PC-9 (cell line): ENCODE results near the gene SPSB3. TPM values are rescaled to one million over a fixed set of nuclear protein-coding genes. Genes with fewer than 3 reads are reported as not detected.

Experiments used
- BruUV-seq: library from RNA; stranded (reverse); fragments of 400-500 nt; replicated peaks from 2 replicates; lab custom pipeline; 2021; lab: Mats Ljungman, UMichigan
- CTCF ChIA-PET: fragments of 300-600 bp; sonication (Branson Sonifier 250); formaldehyde crosslinking; loops from one replicate; lab custom pipeline; 2022; ENCODE audit warnings: antibody characterized with exemption; lab: Charles Lee
- POLR2A ChIA-PET: fragments of 300-600 bp; sonication (Branson Sonifier 250); formaldehyde crosslinking; loops from one replicate; lab custom pipeline; 2022; ENCODE audit warnings: antibody characterized with exemption; ENCODE audit not compliant: unreplicated experiment; lab: Charles Lee
- DNase-seq, 2 experiments: peaks; one replicate each; pipeline versions ENCODE4 v3.0.0 to v3.0.0-alpha.2; 2015 to 2022; ENCODE audit warnings: mixed read lengths in 1 of 2
- H2AFZ ChIP-seq: fragments of 200-600 bp; sonication (generic); 2 replicates; pipeline ENCODE4 v1.8.1; 2017; ENCODE audit warnings: antibody characterized with exemption
- H3F3A ChIP-seq: fragments of 200-600 bp; sonication (generic); 2 replicates; pipeline ENCODE4 v1.8.1; 2017; ENCODE audit warnings: antibody characterized with exemption, mild to moderate bottlenecking, low read depth; ENCODE audit not compliant: insufficient read depth
- H3K27ac ChIP-seq: fragments of 200-600 bp; sonication (generic); 2 replicates; pipeline ENCODE4 v1.6.1; 2016; ENCODE audit warnings: mixed run types
- H3K27me3 ChIP-seq: fragments of 200-600 bp; sonication (generic); 2 replicates; pipeline ENCODE4 v1.6.1; 2016; ENCODE audit warnings: low read depth, mixed run types; ENCODE audit not compliant: insufficient read depth
- H3K36me3 ChIP-seq: fragments of 200-600 bp; sonication (generic); 2 replicates; pipeline ENCODE4 v1.6.1; 2016; ENCODE audit warnings: low read depth, mixed run types
- H3K4me1 ChIP-seq: fragments of 200-600 bp; sonication (generic); replicated peaks from 2 replicates; pipeline ENCODE4 v1.6.1; 2016; ENCODE audit warnings: mixed run types; ENCODE audit not compliant: insufficient read depth
- H3K4me2 ChIP-seq: fragments of 200-600 bp; sonication (generic); 2 replicates; pipeline ENCODE4 v1.6.1; 2017; ENCODE audit warnings: mixed run types
- H3K4me3 ChIP-seq: fragments of 200-600 bp; sonication (generic); 2 replicates; pipeline ENCODE4 v1.6.1; 2016; ENCODE audit warnings: mixed run types
- H3K79me2 ChIP-seq: fragments of 200-600 bp; sonication (generic); 2 replicates; pipeline ENCODE4 v1.6.1; 2017; ENCODE audit warnings: low read depth, mixed run types
- H3K9me2 ChIP-seq: fragments of 200-600 bp; sonication (generic); 2 replicates; pipeline ENCODE4 v1.8.1; 2017; ENCODE audit warnings: mild to moderate bottlenecking; ENCODE audit not compliant: insufficient read depth
- H3K9me3 ChIP-seq: fragments of 200-600 bp; sonication (generic); 2 replicates; pipeline ENCODE4 v1.8.1; 2016; ENCODE audit warnings: low read depth; ENCODE audit not compliant: insufficient read depth
- H4K20me1 ChIP-seq: fragments of 200-600 bp; sonication (generic); 2 replicates; pipeline ENCODE4 v1.8.1; 2017; ENCODE audit not compliant: insufficient read depth
- CTCF ChIP-seq: fragments of 200-600 bp; sonication (generic); conservative IDR thresholded peaks from 2 replicates; pipeline ENCODE4 v1.6.1; 2017; ENCODE audit warnings: mixed run types, antibody characterized with exemption, mild to moderate bottlenecking, moderate library complexity
- EZH2 ChIP-seq: fragments of 200-600 bp; sonication (generic); IDR thresholded peaks from 2 replicates; pipeline ENCODE4 v1.8.0; 2017; ENCODE audit warnings: antibody characterized with exemption, low read depth
- intact Hi-C: fragments of 100-400 bp; cut with micrococcal nuclease; formaldehyde crosslinking; loops from one replicate; pipeline ENCODE4 v1.10.0; 2022; ENCODE audit not compliant: unreplicated experiment
- total RNA-seq: library from RNA; stranded (reverse); gene quantifications from 2 replicates; pipeline ENCODE4 v1.2.3, GENCODE V29; 2021

SPSB3 gene
- total RNA-seq, 1 experiment from 2014 or later, result 58.2 TPM

- intact Hi-C loops, result no loop called here
- Histone ChIP-seq H3K27me3 (no peaks in the 10 kb centered on the region), H3F3A (peaks cover 12% of the 10 kb centered on the region; the same call in 1 of the 2 replicates), H4K20me1 (no peaks in the 10 kb centered on the region), H2AFZ (no peak overlapping the region), H3K79me2 (peaks cover 4% of the 10 kb centered on the region; the same call in 1 of the 2 replicates), H3K9me2 (no peaks in the 10 kb centered on the region), H3K27ac (no peak overlapping the region), H3K4me3 (no peak overlapping the region), H3K4me2 (no peak overlapping the region), H3K36me3 (no peaks in the 10 kb centered on the region), H3K4me1 (peaks cover 9% of the 10 kb centered on the region), H3K9me3 (no peaks in the 10 kb centered on the region)
- ChIA-PET CTCF (no interaction called here), POLR2A (no interaction called here)
- no peak for DNase-seq
- no TSS peak for BruUV-seq
- no peak for TF ChIP-seq EZH2
- no peak for TF ChIP-seq CTCF
These were observed 15.7 kb downstream of the SPSB3 start for GRCh38 chr16:1766701-1767100.

GRCh38 chr16:1766231-1766630, 16.1 kb downstream of the SPSB3 start:
- Histone ChIP-seq H3K36me3 (no peaks in the 10 kb centered on the region), H3K27ac (no peak overlapping the region), H3K79me2 (0 out of 2 replicates have a peak, but pooled peaks cover 4% of the 10 kb centered on the region), H4K20me1 (no peaks in the 10 kb centered on the region), H3F3A (0 out of 2 replicates have a peak, but pooled peaks cover 12% of the 10 kb centered on the region), H3K4me1 (peaks cover 9% of the 10 kb centered on the region), H2AFZ (no peak overlapping the region), H3K27me3 (no peaks in the 10 kb centered on the region), H3K9me2 (no peaks in the 10 kb centered on the region), H3K4me3 (no peak overlapping the region), H3K9me3 (no peaks in the 10 kb centered on the region), H3K4me2 (no peak overlapping the region)
- intact Hi-C loops, result no loop called here
- no peak for TF ChIP-seq EZH2
- TF ChIP-seq CTCF, result no peak
- ChIA-PET POLR2A (no interaction called here), CTCF (no interaction called here)
- BruUV-seq, result no TSS peak
- DNase-seq, result no peak

- TF ChIP-seq CTCF (no peak), EZH2 (no peak)
- 0 out of 2 replicates have a peak, but pooled peaks cover 12% of the 10 kb centered on the region for H3F3A ChIP-seq
- no peak overlapping the region for H3K4me2 ChIP-seq
- H3K79me2 ChIP-seq, result 0 out of 2 replicates have a peak, but pooled peaks cover 4% of the 10 kb centered on the region
- BruUV-seq, result no TSS peak
- no peaks in the 10 kb centered on the region for H3K36me3 ChIP-seq
- no peaks in the 10 kb centered on the region for H3K9me3 ChIP-seq
- no peaks in the 10 kb centered on the region for H4K20me1 ChIP-seq
- peaks cover 9% of the 10 kb centered on the region for H3K4me1 ChIP-seq
- no peak overlapping the region for H3K27ac ChIP-seq
- DNase-seq, result no peak
- H3K4me3 ChIP-seq, result no peak overlapping the region
- ChIA-PET POLR2A (no interaction called here), CTCF (no interaction called here)
- intact Hi-C loops, result no loop called here
- H3K9me2 ChIP-seq, result no peaks in the 10 kb centered on the region
- no peaks in the 10 kb centered on the region for H3K27me3 ChIP-seq
- H2AFZ ChIP-seq, result no peak overlapping the region
These were observed 16.5 kb downstream of the SPSB3 start for GRCh38 chr16:1765826-1766225.
